ENCODE measurements around the gene REPIN1.

- no peak for TF ChIP-seq CTCF (conservative IDR thresholded peaks at IDR 0.05; ENCODE audit: low read length)
- TF ChIP-seq EZH2phosphoT487 (IDR thresholded peaks at IDR 0.05; ENCODE audit: borderline replicate concordance): no peak
Measured at GRCh38 chr7:150324373-150324961, 44.2 kb upstream of the REPIN1 start.

Data from Loucy (cell line).